ENCODE data around the gene LRG1. TPM values are rescaled to one million over a fixed set of nuclear protein-coding genes. Genes with fewer than 3 reads are reported as not detected.

Gene LRG1
- total RNA-seq, 2 donors from 2014 or later: 0.67 to 2.3 TPM

- Mint-ChIP-seq H3K4me1 (ENCODE audit: low read depth) (peaks cover 11% of the 10 kb centered on the region), H3K27me3 (ENCODE audit: low read depth) (peaks cover 65% of the 10 kb centered on the region)
Observed at GRCh38 chr19:4580961-4581665, 41.3 kb upstream of the LRG1 start.

GRCh38 chr19:4580021-4580901 is 40.4 kb upstream of the LRG1 start:
- peaks cover 65% of the 10 kb centered on the region for H3K27me3 Mint-ChIP-seq (ENCODE audit: low read depth)
- H3K4me3 Mint-ChIP-seq: no peak overlapping the region
- peaks cover 20% of the 10 kb centered on the region for H3K4me1 Mint-ChIP-seq (ENCODE audit: low read depth)
- ATAC-seq (replicated peaks in 1 of 2) (no peak), DNase-seq (no peak)
- H3K9me3 Mint-ChIP-seq: no peaks in the 10 kb centered on the region
- no peak overlapping the region for H3K27ac Mint-ChIP-seq
- no peaks in the 10 kb centered on the region for H3K36me3 Mint-ChIP-seq (ENCODE audit: insufficient read depth in 2 of 2)

More at GRCh38 chr19:4580961-4581665, 41.3 kb upstream of the LRG1 start:
- Mint-ChIP-seq H3K9me3 (no peaks in the 10 kb centered on the region), H3K36me3 (ENCODE audit: insufficient read depth in 2 of 2) (no peaks in the 10 kb centered on the region), H3K4me3 (peak overlapping the region in 1 of 2 donors; percentile 42), H3K27ac (no peak overlapping the region)
- ATAC-seq (replicated peaks in 1 of 2) (no peak), DNase-seq (no peak)

GRCh38 chr19:4579389-4579788 is 39.6 kb upstream of the LRG1 start:
- Mint-ChIP-seq H3K27ac (no peak overlapping the region), H3K9me3 (no peaks in the 10 kb centered on the region), H3K36me3 (ENCODE audit: insufficient read depth in 2 of 2) (no peaks in the 10 kb centered on the region), H3K4me1 (ENCODE audit: low read depth) (peaks cover 23% of the 10 kb centered on the region), H3K4me3 (no peak overlapping the region), H3K27me3 (ENCODE audit: low read depth) (peaks cover 64% of the 10 kb centered on the region)
- ATAC-seq (replicated peaks in 1 of 2): no peak
- DNase-seq: no peak

- DNase-seq (no peak), ATAC-seq (replicated peaks in 1 of 2) (no peak)
- Mint-ChIP-seq H3K36me3 (ENCODE audit: insufficient read depth in 2 of 2) (no peaks in the 10 kb centered on the region), H3K27me3 (ENCODE audit: low read depth) (peaks cover 63% of the 10 kb centered on the region), H3K27ac (no peak overlapping the region), H3K4me1 (ENCODE audit: low read depth) (peaks cover 23% of the 10 kb centered on the region), H3K9me3 (no peaks in the 10 kb centered on the region), H3K4me3 (no peak overlapping the region)
Observed at GRCh38 chr19:4578552-4579248, 38.9 kb upstream of the LRG1 start.

- Mint-ChIP-seq H3K36me3 (ENCODE audit: insufficient read depth in 2 of 2) (no peaks in the 10 kb centered on the region), H3K9me3 (no peaks in the 10 kb centered on the region), H3K4me1 (ENCODE audit: low read depth) (peaks cover 22% of the 10 kb centered on the region), H3K27ac (no peak overlapping the region), H3K27me3 (ENCODE audit: low read depth) (peaks cover 50% of the 10 kb centered on the region), H3K4me3 (no peak overlapping the region)
- ATAC-seq (replicated peaks in 1 of 2) (no peak), DNase-seq (no peak)
Observed at GRCh38 chr19:4577020-4577782, 37.4 kb upstream of the LRG1 start.

- peak overlapping the region in 1 of 2 donors; percentile 50 for H3K4me3 Mint-ChIP-seq
- DNase-seq (peak; percentile 69 to 79), ATAC-seq (replicated peaks in 1 of 2) (peak; percentile 57 to 59)
- peaks cover 44% of the 10 kb centered on the region for H3K27me3 Mint-ChIP-seq (ENCODE audit: low read depth)
- no peaks in the 10 kb centered on the region for H3K9me3 Mint-ChIP-seq
- H3K4me1 Mint-ChIP-seq (ENCODE audit: low read depth): peaks cover 18% of the 10 kb centered on the region
- H3K27ac Mint-ChIP-seq: no peak overlapping the region
- H3K36me3 Mint-ChIP-seq (ENCODE audit: insufficient read depth in 2 of 2): no peaks in the 10 kb centered on the region
Observed at GRCh38 chr19:4576016-4576933, 36.4 kb upstream of the LRG1 start.

- H3K36me3 Mint-ChIP-seq (ENCODE audit: insufficient read depth in 2 of 2): no peaks in the 10 kb centered on the region
- ATAC-seq (replicated peaks in 1 of 2) (peak; percentile 41 to 77), DNase-seq (peak in 1 of 2 donors; percentile 33)
- H3K27me3 Mint-ChIP-seq (ENCODE audit: low read depth): peaks cover 44% of the 10 kb centered on the region
- H3K9me3 Mint-ChIP-seq: no peaks in the 10 kb centered on the region
- peak overlapping the region; percentile 17 to 53 for H3K4me3 Mint-ChIP-seq
- H3K4me1 Mint-ChIP-seq (ENCODE audit: low read depth): peaks cover 18% of the 10 kb centered on the region
- H3K27ac Mint-ChIP-seq: no peak overlapping the region
Observed at GRCh38 chr19:4575267-4576015, 35.6 kb upstream of the LRG1 start.

- H3K4me1 Mint-ChIP-seq (ENCODE audit: low read depth): peaks cover 18% of the 10 kb centered on the region
Observed at GRCh38 chr19:4573682-4574081, 33.8 kb upstream of the LRG1 start.

GRCh38 chr19:4571305-4571917 is 31.6 kb upstream of the LRG1 start:
- ATAC-seq (replicated peaks in 1 of 2) (no peak), DNase-seq (no peak)
- no peak overlapping the region for H3K27ac Mint-ChIP-seq
- no peaks in the 10 kb centered on the region for H3K36me3 Mint-ChIP-seq (ENCODE audit: insufficient read depth in 2 of 2)
- H3K9me3 Mint-ChIP-seq: no peaks in the 10 kb centered on the region
- H3K4me1 Mint-ChIP-seq (ENCODE audit: low read depth): peaks cover 15% of the 10 kb centered on the region
- no peak overlapping the region for H3K4me3 Mint-ChIP-seq
- peaks cover 15% of the 10 kb centered on the region for H3K27me3 Mint-ChIP-seq (ENCODE audit: low read depth)

More at GRCh38 chr19:4573682-4574081, 33.8 kb upstream of the LRG1 start:
- Mint-ChIP-seq H3K36me3 (ENCODE audit: insufficient read depth in 2 of 2) (no peaks in the 10 kb centered on the region), H3K4me3 (no peak overlapping the region), H3K27ac (no peak overlapping the region), H3K27me3 (ENCODE audit: low read depth) (peaks cover 28% of the 10 kb centered on the region), H3K9me3 (no peaks in the 10 kb centered on the region)
- ATAC-seq (replicated peaks in 1 of 2) (no peak), DNase-seq (no peak)

GRCh38 chr19:4570916-4571304 is 31.1 kb upstream of the LRG1 start:
- Mint-ChIP-seq H3K9me3 (no peaks in the 10 kb centered on the region), H3K27ac (no peak overlapping the region), H3K27me3 (ENCODE audit: low read depth) (peaks cover 10% of the 10 kb centered on the region), H3K4me1 (ENCODE audit: low read depth) (peaks cover 10% of the 10 kb centered on the region), H3K4me3 (no peak overlapping the region), H3K36me3 (ENCODE audit: insufficient read depth in 2 of 2) (no peaks in the 10 kb centered on the region)
- ATAC-seq (replicated peaks in 1 of 2): no peak
- DNase-seq: no peak

GRCh38 chr19:4570402-4570801 is 30.6 kb upstream of the LRG1 start:
- DNase-seq (no peak), ATAC-seq (replicated peaks in 1 of 2) (no peak)
- Mint-ChIP-seq H3K27ac (no peak overlapping the region), H3K9me3 (no peaks in the 10 kb centered on the region), H3K27me3 (ENCODE audit: low read depth) (peaks cover 5% of the 10 kb centered on the region), H3K36me3 (ENCODE audit: insufficient read depth in 2 of 2) (no peaks in the 10 kb centered on the region), H3K4me3 (no peak overlapping the region), H3K4me1 (ENCODE audit: low read depth) (peaks cover 5% of the 10 kb centered on the region)

All from activated T-cell treated with anti-CD3 and anti-CD28 coated beads, Interleukin-2, amount 50 U/mL, for 72 hours (primary cell).